ENCODE data around the gene BMAL2. TPM values are rescaled to one million over a fixed set of nuclear protein-coding genes. Genes with fewer than 3 reads are reported as not detected.

Gene BMAL2
- total RNA-seq, 1 experiment from 2014 or later, result 21.5 TPM

- ChIA-PET RAD21 (ENCODE audit: low non-redundant PET in 1 of 2, low total read pairs in 2 of 2, uncharacterized antibody in 2 of 2, unreplicated experiment in 2 of 2) (no interaction called here), POLR2A (no interaction called here), CTCF (no interaction called here)
- ATAC-seq (no peak), DNase-seq (ENCODE audit: low read depth, low spot score) (no peak)
- no peak overlapping the region for H3K4me3 ChIP-seq (replicated peaks in 1 of 2; ENCODE audit: low read depth in 1 of 2, low read length in 2 of 2)
- no peak overlapping the region for H3K27ac ChIP-seq (ENCODE audit: low read depth, low read length)
- H3K36me3 ChIP-seq (ENCODE audit: control insufficient read depth in 1 of 2, insufficient read depth in 2 of 2, low read length in 2 of 2), result no peaks in the 10 kb centered on the region
- H4K20me1 ChIP-seq (ENCODE audit: insufficient read depth), result no peaks in the 10 kb centered on the region
- no peak overlapping the region for H3K4me2 ChIP-seq (ENCODE audit: low read length)
- H3K4me1 ChIP-seq (ENCODE audit: control insufficient read depth in 1 of 2, insufficient read depth in 2 of 2, low read length in 2 of 2), result no peaks in the 10 kb centered on the region
- H3K9me2 ChIP-seq (ENCODE audit: insufficient read depth), result no peaks in the 10 kb centered on the region
- no peaks in the 10 kb centered on the region for H3K27me3 ChIP-seq (ENCODE audit: insufficient read depth, low read length)
- H3K9me3 ChIP-seq (ENCODE audit: control insufficient read depth in 1 of 2, insufficient read depth in 1 of 2, low read depth in 1 of 2, low read length in 2 of 2), result no peaks in the 10 kb centered on the region
- TF ChIP-seq SIN3A (IDR thresholded peaks at IDR 0.05; ENCODE audit: low read depth), result no peak
- no peak for TF ChIP-seq ZFX (IDR thresholded peaks at IDR 0.05)
- TF ChIP-seq ELF1 (IDR thresholded peaks at IDR 0.05; ENCODE audit: borderline replicate concordance, low read depth), result no peak
- H3K9ac ChIP-seq (ENCODE audit: low read length), result no peak overlapping the region
- no TSS peak for BruUV-seq (replicated peaks)
- no peak overlapping the region for H2AFZ ChIP-seq (ENCODE audit: low read depth, low read length, poor library complexity, severe bottlenecking)
- no peaks in the 10 kb centered on the region for H3K79me2 ChIP-seq (ENCODE audit: insufficient read depth, low read length)
- intact Hi-C loops (cut with micrococcal nuclease), result loop anchor here (10.0 kb wide), 1 partner anchor 155 kb away; no protein-coding TSS in a partner anchor
These were observed 32.4 kb upstream of the BMAL2 start for GRCh38 chr12:27300226-27300625.

- H2AFZ ChIP-seq (ENCODE audit: low read depth, low read length, poor library complexity, severe bottlenecking), result no peak overlapping the region
- DNase-seq (ENCODE audit: low read depth, low spot score) (no peak), ATAC-seq (no peak)
- TF ChIP-seq SP1 (IDR thresholded peaks at IDR 0.05; ENCODE audit: low read depth) (no peak), CTCF (IDR thresholded peaks at IDR 0.05 in 2 of 3, conservative IDR thresholded peaks at IDR 0.05 in 1 of 3; ENCODE audit: borderline replicate concordance in 1 of 3, insufficient read depth in 1 of 3, low read depth in 2 of 3, low read length in 2 of 3) (no peak), CEBPB (IDR thresholded peaks at IDR 0.05; ENCODE audit: low read depth) (no peak), CBX3 (IDR thresholded peaks at IDR 0.05; ENCODE audit: low read depth) (no peak), EZH2phosphoT487 (IDR thresholded peaks at IDR 0.05; ENCODE audit: borderline replicate concordance) (no peak), SRF (IDR thresholded peaks at IDR 0.05; ENCODE audit: low read depth) (no peak), POLR2AphosphoS5 (IDR thresholded peaks at IDR 0.05; ENCODE audit: low read depth, low read length) (no peak), FOSL1 (IDR thresholded peaks at IDR 0.05; ENCODE audit: low read depth) (no peak), RAD21 (IDR thresholded peaks at IDR 0.05; ENCODE audit: low read depth) (no peak), ZFX (IDR thresholded peaks at IDR 0.05) (no peak)
- POLR2A ChIA-PET, result no interaction called here
- no peaks in the 10 kb centered on the region for H4K20me1 ChIP-seq (ENCODE audit: insufficient read depth)
- H3K4me1 ChIP-seq (ENCODE audit: control insufficient read depth in 1 of 2, insufficient read depth in 2 of 2, low read length in 2 of 2), result no peaks in the 10 kb centered on the region
- no peaks in the 10 kb centered on the region for H3K9me3 ChIP-seq (ENCODE audit: control insufficient read depth in 1 of 2, insufficient read depth in 1 of 2, low read depth in 1 of 2, low read length in 2 of 2)
- H3K27me3 ChIP-seq (ENCODE audit: insufficient read depth, low read length), result no peaks in the 10 kb centered on the region
- H3K4me2 ChIP-seq (ENCODE audit: low read length), result no peak overlapping the region
- no peaks in the 10 kb centered on the region for H3K9me2 ChIP-seq (ENCODE audit: insufficient read depth)
- no peak overlapping the region for H3K9ac ChIP-seq (ENCODE audit: low read length)
- RAD21 ChIA-PET (ENCODE audit: low non-redundant PET in 1 of 2, low total read pairs in 2 of 2, uncharacterized antibody in 2 of 2, unreplicated experiment in 2 of 2), result no interaction called here
- no peaks in the 10 kb centered on the region for H3K79me2 ChIP-seq (ENCODE audit: insufficient read depth, low read length)
- no TSS peak for BruUV-seq (replicated peaks)
- no peak overlapping the region for H3K27ac ChIP-seq (ENCODE audit: low read depth, low read length)
- no peak overlapping the region for H3K4me3 ChIP-seq (replicated peaks in 1 of 2; ENCODE audit: low read depth in 1 of 2, low read length in 2 of 2)
- CTCF ChIA-PET, result interaction anchor here (0.7 to 6.1 kb wide), 2 partner anchors 288 to 574 kb away, joined by 3 to 68 read pairs; no protein-coding TSS in a partner anchor
- intact Hi-C loops (cut with micrococcal nuclease), result loop anchor here (10.0 kb wide), 1 partner anchor 159 kb away; no protein-coding TSS in a partner anchor
- no peaks in the 10 kb centered on the region for H3K36me3 ChIP-seq (ENCODE audit: control insufficient read depth in 1 of 2, insufficient read depth in 2 of 2, low read length in 2 of 2)
These were observed 29.2 kb upstream of the BMAL2 start for GRCh38 chr12:27303139-27304111.

Data from HCT116 (cell line).